Skin of body (tissue), 2 donors: ENCODE data around the gene MAD1L1. TPM values are rescaled to one million over a fixed set of nuclear protein-coding genes. Genes with fewer than 3 reads are reported as not detected.
"Not testable (repeated sequence)": the region's sequence is repeated elsewhere in the genome, so short reads cannot be mapped to it uniquely, and the experiment has no call there.

Source experiments
- DNase-seq: peaks from one replicate; lab custom pipeline; 2025; lab: John Stamatoyannopoulos, UW
- total RNA-seq: library from RNA; depleted of rRNA; stranded (reverse); fragments of >200 nt; gene quantifications from one replicate; pipeline ENCODE4 v1.2.3, GENCODE V29; 2014

MAD1L1 gene
- total RNA-seq, 1 donor from 2014 or later, result 28.5 TPM

DNA sequence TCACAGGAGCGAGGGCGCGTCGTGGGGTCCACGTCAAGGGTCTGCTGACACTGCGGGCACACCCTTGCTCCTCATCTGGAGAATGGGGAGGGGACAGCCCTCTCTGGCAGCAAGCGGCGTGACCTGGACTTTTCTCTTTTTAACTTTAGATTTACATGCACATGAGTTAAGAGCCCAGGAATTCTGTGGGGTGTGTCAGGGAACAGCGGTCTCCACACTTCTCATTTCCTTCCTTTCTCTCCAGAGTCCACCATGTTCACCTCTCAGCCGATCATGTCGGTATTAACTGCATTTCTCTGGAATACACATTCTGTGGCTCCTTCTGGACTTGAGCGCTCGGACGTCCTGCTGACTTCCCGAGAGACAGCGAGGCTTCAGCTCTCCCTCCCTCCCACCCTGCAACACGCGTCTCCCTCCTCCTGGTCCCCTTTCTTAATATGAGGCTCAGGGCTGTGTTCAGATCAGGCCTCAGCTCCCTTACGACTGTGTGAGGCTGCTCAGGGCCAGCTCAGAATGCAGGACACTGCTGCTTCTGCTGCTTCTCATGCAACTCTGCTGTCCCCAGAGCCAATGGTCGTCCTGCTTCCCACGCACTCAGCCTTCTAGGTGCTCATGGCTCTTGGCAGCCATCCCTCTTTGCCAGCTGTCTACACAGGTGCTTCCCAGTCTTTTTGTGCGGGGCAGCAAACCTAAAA lies 301.3 kb downstream of the MAD1L1 start:
- DNase-seq, result no peak

DNA sequence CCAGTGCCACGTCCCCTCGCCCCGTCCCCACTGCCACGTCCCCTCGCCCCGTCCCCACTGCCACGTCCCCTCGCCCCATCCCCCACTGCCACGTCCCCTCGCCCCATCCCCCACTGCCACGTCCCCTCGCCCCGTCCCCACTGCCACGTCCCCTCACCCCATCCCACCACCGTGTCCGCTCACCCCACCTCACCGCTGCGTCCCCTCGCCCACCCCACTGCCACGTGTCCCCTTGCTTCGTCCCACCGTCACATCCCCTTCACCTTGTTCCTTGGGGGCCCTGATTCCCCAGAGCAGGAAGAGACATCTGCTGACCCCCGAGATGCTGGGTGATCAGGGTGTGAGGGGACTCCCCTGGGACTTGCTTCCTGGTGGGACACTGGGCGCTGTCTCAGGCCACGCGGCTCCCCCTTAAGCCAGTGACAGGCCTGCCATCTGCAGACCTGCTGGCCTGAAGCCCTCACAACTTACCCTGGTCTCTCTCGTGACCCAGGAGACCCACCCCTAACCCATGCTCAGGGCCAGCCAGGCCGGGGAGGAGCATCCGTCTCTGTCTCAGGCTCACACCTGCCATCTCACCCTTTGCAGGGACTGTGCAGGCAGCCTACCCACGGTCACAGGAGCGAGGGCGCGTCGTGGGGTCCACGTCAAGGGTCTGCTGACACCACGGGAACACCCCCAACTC lies 302.2 kb downstream of the MAD1L1 start:
- DNase-seq, result no peak

DNA sequence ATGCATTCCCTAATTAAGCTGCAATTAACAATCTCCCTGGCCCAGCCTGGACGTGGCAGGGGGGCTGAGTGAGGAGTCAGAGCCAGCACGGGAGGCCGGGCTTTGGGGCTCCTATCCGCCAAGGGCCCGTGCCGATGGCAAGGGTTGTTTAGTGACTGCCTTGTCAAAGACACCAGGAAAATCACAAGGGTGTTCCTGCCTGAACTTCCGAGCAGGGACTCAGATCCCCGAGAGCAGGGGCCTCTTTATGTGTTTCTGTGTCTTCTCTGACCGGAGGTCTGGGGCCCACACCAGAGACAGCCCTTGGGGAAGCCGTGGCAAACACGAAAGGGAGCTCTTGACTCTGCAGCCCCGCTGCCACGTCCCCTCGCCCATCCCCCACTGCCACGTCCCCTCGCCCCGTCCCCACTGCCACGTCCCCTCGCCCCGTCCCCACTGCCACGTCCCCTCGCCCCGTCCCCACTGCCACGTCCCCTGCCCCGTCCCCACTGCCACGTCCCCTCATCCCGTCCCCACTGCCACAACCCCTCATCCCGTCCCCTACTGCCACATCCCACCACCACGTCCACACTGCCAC lies 303.3 kb downstream of the MAD1L1 start:
- not testable (repeated sequence) for DNase-seq

DNA sequence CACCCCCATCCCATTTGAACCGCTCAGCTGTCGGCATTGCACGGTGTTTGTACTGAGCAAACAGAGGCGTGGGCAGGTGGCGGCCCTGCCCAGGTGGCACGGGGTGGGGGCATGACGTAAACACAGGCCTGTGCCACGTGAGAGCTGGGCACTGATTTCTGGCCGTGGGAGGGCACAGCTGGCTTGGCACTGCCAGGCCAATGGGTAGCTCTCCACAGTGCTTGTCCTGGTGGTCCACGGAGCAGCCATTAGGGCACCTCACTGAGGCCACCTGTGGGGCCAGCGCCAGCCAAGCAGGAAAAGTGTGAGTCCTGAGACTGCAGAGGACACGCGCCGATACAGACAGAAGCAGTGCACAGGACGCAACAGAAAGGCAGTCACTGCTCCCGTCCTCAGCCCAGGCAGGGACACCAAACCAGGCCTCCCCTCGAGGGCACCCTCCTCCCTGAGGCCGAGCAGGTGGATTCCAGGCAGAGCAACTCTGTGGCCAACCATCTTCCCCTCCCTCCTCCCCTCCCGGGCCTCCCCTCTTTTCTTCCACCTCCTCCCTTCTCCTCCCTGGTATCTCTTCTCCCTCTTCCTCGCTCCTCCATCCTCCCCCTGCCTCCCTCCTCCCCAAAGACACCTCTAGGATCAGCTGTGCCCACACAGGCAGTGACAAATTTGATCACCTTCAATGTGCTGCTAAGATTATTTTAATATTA lies 303.9 kb downstream of the MAD1L1 start:
- DNase-seq, result no peak

DNA sequence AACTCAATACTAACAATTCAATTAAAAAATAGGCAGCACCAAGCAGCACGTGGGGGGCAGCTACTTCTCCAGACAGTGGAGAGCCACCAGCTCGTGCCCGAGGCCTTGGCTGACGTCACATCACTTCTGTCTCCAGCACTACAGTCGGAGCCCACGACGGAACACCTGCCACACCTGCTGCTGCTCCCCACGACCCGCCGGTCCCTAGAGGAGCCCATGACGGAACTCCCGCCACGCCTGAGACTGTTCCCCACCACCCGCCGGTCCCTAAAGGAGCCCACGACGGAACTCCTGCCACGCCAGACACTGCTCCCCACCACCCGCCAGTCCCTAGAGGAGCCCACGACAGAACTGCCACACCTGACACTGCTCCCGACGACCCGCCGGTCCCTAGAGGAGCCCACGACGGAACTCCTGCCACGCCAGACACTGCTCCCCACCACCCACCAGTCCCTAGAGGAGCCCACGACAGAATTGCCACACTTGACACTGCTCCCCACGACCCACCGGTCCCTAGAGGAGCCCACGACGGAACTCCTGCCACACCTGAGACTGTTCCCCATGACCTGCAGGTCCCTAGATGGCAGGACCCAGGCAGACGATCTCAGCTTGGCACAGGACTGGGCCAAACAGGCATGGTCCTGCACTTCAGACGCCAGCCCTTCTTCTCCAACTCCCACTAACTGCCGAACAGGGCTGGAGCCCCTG lies 304.7 kb downstream of the MAD1L1 start:
- DNase-seq, result no peak

DNA sequence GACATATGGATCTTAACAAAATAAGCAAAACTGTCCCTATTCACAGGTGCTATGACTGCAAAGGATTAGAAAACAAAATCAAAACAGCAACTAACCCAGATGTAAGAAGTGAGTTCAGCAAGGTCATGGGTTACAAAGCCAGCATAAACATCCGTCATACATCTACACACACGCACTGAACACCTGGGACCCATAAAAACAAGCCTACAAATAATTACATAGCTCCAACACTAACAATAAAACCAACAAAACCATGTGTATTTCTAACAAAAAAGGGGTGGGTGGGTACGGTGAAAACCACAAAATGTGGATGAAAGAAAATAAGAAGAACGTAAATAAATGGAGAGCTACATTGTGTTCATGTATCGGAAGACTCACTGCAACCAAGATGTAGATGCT lies 305.8 kb downstream of the MAD1L1 start:
- DNase-seq, result no peak

DNA sequence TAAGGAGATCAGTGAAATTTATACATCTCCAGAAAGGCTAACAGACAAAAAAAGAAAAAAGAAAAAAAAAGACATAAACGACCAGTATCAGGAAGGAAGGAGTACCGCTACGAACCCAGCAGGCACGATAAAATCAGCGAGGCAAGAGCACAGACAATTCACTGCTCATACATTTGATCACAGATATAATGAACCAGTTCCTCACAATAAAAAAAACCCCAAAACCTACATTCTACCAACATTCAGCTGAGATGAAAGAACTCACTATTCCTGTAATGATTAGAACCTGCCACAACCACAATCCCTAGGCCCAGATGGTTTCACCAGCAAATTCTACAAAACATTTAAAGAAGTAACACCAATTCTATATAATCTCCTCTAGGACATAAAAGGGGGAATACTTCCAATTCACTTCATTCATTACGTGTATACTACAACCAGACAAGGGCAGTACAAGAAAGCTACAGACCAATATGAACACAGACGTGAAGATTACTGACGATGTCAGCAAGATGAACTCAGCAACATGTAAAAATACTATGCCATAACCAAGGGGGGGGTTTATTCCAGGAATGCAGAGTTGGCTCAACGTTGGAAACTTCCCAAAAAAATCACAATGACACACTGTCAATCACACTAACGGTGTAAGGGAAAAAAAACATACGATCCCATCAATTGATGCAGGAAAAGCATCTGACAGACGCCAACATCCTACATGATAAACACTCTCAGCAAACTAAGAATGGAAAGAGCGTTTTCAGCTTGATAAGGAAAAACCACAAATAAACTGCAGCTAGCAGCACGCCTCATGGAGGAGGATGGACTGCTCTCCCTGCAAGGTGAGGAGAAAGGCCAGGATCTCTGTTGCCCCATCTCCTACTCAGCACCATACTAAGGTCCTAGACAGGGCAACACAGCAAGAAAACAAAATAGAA lies 306.5 kb downstream of the MAD1L1 start:
- no peak for DNase-seq

DNA sequence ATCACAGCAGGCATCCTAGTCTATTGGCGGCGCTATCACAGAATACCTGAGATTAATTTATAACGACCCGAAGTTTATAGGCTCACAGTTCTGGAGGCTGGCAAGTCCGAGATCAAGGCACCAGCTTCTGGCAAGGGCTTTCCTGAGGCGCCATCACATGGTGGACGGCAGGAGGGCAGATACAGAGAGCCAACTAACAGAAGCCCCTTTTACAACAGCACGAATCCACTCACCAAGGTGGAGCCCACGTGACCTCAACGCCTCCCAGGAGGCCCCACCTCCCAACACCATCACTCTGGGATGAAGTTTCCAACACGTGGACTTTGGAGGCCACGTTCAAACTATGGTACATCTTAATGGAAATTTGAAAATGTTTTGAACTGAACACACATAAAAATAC lies 307.4 kb downstream of the MAD1L1 start:
- DNase-seq, result no peak

DNA sequence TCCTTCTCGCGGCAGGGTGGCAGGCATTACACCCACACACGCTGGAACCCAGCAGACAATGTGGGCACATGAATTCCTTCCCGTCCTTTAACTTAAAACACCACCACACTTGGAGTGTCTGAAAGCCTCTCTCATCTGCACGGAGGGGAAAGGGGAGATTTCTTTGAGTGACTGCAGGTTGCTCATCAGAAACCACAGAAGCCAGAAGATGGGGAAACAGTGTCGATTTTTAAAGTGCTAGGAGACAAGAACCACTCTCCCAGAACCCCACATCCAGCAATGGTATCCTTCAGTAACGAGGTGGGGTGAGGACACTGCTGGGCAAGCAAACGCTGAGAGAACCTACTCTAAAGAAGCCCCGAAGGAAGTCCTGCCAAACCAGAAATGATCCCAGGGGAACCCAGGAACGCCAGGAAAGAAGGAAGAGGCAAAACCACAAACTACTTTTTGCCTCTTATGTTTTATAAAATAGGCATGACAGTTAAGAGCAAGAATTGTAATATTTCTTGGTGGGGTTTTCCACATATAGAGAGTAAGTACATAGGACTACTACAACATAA lies 308.4 kb downstream of the MAD1L1 start:
- DNase-seq, result no peak

DNA sequence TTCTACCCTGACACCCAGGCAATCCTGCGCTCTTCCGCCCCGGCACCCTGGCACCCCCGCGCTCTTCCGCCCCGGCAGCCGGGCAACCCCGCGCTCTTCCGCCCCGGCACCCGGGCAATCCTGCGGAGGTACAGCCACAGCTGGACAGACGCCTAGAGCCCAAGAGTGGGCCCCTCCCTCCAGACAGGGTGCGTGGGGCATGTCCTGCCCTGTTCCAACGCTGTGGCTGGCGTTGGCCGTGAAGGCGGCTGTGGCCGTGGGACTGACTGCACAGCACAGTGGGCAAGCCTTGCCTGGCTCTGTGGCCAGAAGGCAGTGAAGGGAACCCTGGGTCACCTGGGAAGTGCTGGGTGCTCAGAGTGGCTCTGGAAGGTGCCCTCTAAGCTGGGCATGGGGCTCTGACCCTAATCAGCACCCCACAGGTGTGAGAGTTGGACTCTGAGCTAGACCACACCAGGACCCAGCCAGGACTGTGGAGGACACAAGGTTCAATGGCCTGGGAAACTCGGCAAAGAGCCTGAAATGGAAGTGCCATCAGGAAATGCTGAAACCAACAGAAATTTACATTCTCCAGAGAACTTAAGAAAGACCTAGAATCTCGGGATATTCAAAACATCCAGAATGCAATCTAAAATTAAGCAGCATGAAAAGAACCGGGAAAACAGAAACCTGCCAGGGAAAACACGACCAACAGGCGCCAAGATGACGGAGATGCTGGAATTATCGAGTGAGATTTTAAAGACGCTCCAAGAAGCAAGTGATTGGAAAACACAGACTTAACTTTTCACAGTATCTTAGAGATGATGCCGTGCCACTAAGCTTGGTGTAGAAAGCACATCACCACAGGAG lies 309.1 kb downstream of the MAD1L1 start:
- DNase-seq, result no peak

DNA sequence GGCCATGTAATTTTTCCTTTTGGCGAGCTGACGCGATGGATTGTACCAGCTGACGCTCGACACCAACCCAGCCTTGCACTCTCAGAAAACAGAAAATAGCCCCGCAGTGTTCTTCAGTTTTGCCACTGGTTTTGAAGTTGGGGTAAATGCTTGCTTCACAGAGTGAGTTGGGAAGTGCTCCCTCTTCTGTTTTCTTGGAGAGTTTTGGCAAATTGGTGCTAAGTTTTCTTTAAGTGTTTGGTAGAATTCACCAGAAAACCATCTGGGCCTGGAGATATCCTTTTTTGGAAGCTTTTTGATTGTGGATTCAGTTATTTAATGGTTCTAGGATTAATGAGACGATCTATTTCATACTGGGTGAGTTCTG lies 309.9 kb downstream of the MAD1L1 start:
- no peak for DNase-seq

DNA sequence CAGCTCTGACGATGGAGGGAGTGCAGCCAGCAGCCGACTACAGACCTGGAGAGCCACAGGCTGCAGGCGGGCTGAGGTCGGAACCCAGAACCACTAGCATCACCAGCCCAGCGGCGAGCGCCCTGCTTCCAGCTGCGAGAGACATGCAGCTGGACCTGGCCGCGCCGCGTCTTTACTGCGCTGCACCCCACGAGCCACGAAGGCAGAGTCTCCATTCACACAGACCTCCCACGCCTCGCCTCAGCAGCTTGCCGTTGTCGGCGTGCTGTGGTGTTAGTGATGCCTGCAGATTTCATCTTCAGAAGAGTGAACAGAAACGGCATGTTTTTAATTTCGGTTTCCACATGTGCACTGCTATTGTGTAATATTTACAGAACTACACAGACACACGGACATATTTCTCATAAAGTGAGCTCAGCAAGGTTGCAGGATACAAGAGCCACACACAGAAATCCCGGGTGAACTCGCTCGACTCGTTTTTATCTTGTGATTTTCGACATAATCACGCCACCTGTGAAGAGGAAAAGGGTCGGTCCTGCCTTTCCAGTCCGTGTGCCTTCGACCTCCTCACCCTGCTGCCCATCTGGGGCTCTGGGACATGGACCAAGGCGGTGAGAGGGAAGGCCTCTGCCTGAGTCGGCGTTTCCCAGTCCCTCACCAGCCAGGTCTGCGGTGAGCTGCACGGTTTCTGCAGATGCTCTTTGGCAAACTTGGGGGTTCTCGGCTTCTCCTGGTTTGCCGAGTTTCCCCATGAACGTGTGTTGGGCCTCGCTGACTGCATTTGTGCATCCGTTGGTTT lies 310.5 kb downstream of the MAD1L1 start:
- peak; percentile 81 for DNase-seq

DNA sequence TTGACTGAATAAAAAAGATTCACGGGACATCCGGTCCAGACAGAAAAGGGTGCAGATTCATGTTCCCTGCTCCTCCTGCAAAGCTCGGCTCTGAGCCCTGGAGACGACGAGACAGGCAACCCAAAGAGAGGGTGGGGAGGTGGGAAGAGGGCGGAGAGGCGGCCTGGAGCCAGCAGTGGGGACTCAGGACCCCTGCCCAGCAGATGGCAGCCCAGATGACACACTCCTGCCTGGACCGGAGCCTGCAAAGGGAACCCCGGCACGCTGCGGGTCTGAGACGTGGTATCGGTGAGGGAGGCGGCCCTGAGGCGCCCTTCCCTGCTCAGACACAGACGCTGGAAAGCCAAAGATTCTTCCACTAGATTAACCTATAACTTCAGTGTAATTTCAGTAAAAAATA lies 311.9 kb downstream of the MAD1L1 start:
- DNase-seq, result no peak

DNA sequence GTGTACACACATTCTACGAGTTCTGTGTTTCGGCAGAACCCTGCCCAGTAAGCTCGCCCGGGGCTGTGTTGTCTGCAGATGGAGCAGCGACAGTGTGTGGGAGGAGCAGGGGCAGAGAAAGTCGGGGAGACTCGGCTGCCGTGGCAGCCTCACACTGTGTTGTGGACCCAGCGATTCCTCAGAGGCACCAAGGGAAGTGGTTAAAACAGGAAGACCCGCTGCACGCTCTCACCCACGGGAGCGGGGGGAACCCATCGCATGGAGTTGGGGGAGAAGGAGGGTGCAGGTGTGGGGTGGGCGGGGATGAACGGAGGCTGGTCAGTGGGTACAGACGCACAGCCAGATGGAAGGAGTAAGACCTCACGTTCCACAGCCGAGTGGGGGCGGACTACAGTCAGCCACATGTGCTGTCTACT lies 312.5 kb downstream of the MAD1L1 start:
- no peak for DNase-seq

DNA sequence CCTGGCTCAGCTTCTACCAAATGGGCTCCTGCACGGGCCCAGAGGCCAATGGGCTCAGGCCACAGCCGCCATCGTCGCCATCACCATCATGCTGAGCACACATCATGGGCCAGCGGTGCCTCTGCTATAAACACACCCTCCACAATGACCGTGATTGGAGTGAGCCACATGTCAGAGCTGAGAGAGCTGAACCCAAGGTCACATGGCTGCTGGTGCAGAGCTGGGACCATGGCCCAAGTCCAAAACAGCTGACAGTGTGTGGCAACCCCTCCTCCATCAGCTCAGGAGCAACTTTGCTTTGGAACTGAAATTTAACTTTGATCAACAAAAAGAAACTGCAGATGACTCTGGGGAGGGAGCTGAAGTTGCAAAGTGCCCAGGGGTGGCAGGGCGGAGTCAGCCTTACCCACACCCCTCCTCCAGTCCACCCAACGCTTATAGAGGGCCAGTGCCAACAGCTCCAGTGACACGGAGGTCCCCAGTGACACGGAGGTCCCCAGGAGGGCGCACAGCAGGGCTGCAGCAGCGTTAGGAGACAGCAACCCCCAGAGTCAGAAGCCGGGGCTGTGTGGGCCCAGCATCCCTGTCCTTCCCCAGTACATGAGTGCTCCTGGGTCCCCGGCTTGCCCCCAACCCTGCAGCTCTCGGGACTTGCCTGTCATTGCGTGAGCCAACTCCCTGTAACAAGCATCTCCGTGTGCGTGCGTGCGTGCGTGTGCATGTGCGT lies 313.0 kb downstream of the MAD1L1 start:
- DNase-seq, result no peak

DNA sequence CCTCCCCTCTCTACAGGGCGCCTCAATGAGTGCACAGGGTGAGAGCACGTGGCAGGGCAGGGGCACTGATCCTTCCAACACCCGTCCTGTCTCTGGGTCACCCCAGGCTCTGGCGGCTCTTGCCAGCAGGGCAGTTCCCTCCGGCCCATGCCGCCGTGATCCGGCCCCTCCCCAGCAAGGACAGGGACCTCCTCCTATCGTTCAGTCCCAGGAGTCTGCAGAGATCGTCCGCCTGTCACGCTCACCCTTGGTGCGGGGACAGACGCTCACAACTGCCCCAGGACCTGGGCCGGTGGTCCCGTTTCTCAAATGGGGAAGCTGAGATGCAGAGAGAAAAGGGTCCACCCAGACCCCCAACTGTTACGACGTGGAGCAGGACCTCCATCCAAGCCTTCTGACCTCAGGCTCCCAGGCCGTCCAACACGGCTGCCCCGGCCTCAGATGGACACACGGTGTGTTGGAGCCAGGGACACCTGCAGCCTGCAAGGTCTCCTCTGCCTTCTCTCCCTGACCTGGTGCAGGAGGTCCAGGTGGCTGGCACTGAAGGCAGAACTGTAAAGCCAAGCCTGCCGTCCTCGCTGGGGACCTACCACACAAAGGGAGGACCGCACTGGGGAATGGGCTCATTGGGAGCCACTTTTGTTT lies 313.7 kb downstream of the MAD1L1 start:
- DNase-seq, result no peak

DNA sequence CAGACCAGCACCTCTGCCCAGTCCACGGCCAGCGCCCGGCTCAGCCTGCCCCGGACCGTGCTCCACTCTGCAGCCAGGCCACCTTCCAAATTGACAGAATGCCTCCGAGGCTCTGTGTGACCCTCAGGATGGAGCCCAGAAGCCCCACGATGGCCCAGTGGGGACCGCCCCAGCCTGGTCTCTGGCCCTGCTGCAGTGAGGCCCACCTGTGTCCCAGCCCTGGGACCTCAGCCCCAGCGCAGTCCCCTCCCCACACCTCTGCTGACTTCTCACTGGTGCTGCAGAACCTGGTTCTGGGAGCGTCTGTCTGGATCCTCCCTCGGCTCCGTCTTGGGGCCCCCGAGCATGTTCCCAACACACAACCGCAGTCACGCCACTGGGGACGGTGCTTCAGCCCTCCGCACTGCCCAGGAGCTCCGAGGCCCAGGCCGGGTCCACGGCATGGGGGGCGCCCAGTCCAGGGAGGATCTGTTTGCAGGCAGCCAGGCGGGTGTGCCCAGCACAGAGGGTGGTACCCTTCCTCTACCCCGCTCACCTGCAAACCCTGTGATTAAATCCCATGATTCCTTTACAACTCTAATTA lies 314.6 kb downstream of the MAD1L1 start:
- no peak for DNase-seq
